ENCODE data around the gene KLHL25. TPM values are rescaled to one million over a fixed set of nuclear protein-coding genes. Genes with fewer than 3 reads are reported as not detected.

Gene KLHL25
- total and polyA plus RNA-seq, 4 donors, result 2.3 to 34.2 (median 11.4) TPM

GRCh38 chr15:85716261-85716660, 78.5 kb downstream of the KLHL25 start:
- DNase-seq (ENCODE audit: low spot score), result no peak
- Histone ChIP-seq H3K27ac (ENCODE audit: low read depth in 1 of 2, low read length in 2 of 2) (no peak overlapping the region), H3K4me1 (ENCODE audit: control insufficient read depth in 4 of 4, insufficient read depth in 4 of 4, low read length in 3 of 4) (peaks cover 0 to 5% (median 1%) of the 10 kb centered on the region in 4 donors), H3K9ac (ENCODE audit: low read depth in 1 of 2, low read length in 2 of 2) (no peak overlapping the region), H3K36me3 (ENCODE audit: control insufficient read depth in 4 of 4, insufficient read depth in 3 of 4, low read depth in 1 of 4, low read length in 3 of 4) (peaks cover 9 to 65% (median 61%) of the 10 kb centered on the region in 4 donors), H3K27me3 (ENCODE audit: control insufficient read depth in 4 of 4, insufficient read depth in 4 of 4, low read length in 3 of 4) (no peaks in the 10 kb centered on the region), H3K9me3 (ENCODE audit: control insufficient read depth in 4 of 4, low read length in 3 of 4) (no peaks in the 10 kb centered on the region), H3K4me3 (ENCODE audit: low read depth in 1 of 3, low read length in 3 of 3) (no peak overlapping the region)
- 87% methylated on average over 3 of the region's 3 CpGs for WGBS
- no peak for TF ChIP-seq MAX (IDR thresholded peaks at IDR 0.05)
- TF ChIP-seq SP1 (IDR thresholded peaks at IDR 0.05), result no peak
- TF ChIP-seq REST (IDR thresholded peaks at IDR 0.05), result no peak
- TF ChIP-seq HNF4A (conservative IDR thresholded peaks at IDR 0.05), result no peak
- TF ChIP-seq YY1 (IDR thresholded peaks at IDR 0.05), result no peak
- no peak for TF ChIP-seq RAD21 (IDR thresholded peaks at IDR 0.05)
- no peak for TF ChIP-seq JUND (IDR thresholded peaks at IDR 0.05)
- TF ChIP-seq HNF4G (IDR thresholded peaks at IDR 0.05), result no peak
- TF ChIP-seq EGR1 (IDR thresholded peaks at IDR 0.05; ENCODE audit: low read depth in 2 of 2), result no peak
- TF ChIP-seq FOXA1 (IDR thresholded peaks at IDR 0.05), result no peak
- no peak for TF ChIP-seq RXRA (IDR thresholded peaks at IDR 0.05)
- TF ChIP-seq TAF1 (conservative IDR thresholded peaks at IDR 0.05), result no peak
- TF ChIP-seq GABPA (IDR thresholded peaks at IDR 0.05 in 1 of 2, conservative IDR thresholded peaks at IDR 0.05 in 1 of 2), result no peak
- TF ChIP-seq CTCF (IDR thresholded peaks at IDR 0.05; ENCODE audit: low read depth, low read length, missing input control), result no peak
- no peak for TF ChIP-seq ATF3 (IDR thresholded peaks at IDR 0.05)
- TF ChIP-seq FOXA2 (IDR thresholded peaks at IDR 0.05), result no peak
- TF ChIP-seq NR2F2 (IDR thresholded peaks at IDR 0.05), result no peak
- TF ChIP-seq ZBTB33 (IDR thresholded peaks at IDR 0.05), result no peak
